HCT116 (cell line): Measurements from ENCODE around the gene MBTD1.

ENCODE experiments used
- EZH2 ChIP-seq: fragments of 200-600 bp; sonication (generic); IDR thresholded peaks from 2 replicates; pipeline ENCODE4 v1.6.1; 2017; ENCODE audit warnings: antibody characterized with exemption, mixed run types
- POLR2A ChIP-seq: IDR thresholded peaks from 2 replicates; pipeline ENCODE4 v1.7.0; 2011; ENCODE audit warnings: borderline replicate concordance; ENCODE audit not compliant: insufficient read depth, insufficient read length; ENCODE audit errors: extremely low read depth
- TCF7L2 ChIP-seq: IDR thresholded peaks from 2 replicates; pipeline ENCODE4 v1.7.0; 2011; ENCODE audit warnings: borderline replicate concordance, inconsistent platforms; ENCODE audit not compliant: insufficient read depth, insufficient read length; ENCODE audit errors: extremely low read depth
- TF ChIP-seq, protein P1 (sequence below), 3 experiments: fragments of 200-600 bp in 1 of 3; sonication (generic) in 1 of 3; IDR thresholded peaks in 2 of 3; conservative IDR thresholded peaks in 1 of 3; 2 replicates each; pipeline ENCODE4 v1.5.1; 2012 to 2017; ENCODE audit warnings: low read depth in 2 of 3, low read length in 2 of 3, antibody characterized with exemption in 1 of 3, borderline replicate concordance in 1 of 3, control low read depth in 1 of 3, mild to moderate bottlenecking in 1 of 3, mixed read lengths in 1 of 3, mixed run types in 1 of 3, moderate library complexity in 1 of 3; ENCODE audit not compliant: insufficient read depth in 1 of 3
- TF ChIP-seq, protein P2 (sequence below): IDR thresholded peaks from 2 replicates; pipeline ENCODE4 v1.6.1; 2011; ENCODE audit warnings: mild to moderate bottlenecking, low read length, moderate library complexity; ENCODE audit not compliant: insufficient replicate concordance; ENCODE audit errors: extremely low read depth

DNA sequence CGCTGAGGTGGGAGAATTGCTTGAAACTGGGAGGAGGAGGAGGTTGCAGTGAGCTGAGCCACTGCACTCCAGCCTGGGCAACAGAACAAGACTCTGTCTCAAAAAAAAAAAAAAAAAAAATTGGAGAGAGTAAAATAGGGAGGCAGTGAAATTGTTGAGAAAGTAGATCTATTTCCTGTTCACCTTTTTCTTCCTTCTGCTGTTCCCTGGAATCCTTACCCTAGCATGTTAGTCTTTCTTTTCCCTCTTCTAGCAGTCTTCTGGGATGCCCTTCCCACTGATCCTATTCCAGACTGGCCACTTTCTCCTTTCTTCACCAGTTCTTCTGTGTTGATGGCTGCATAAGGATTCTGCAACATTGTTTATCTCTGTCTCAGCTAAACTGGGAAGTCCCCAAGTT is 90.5 kb downstream of the MBTD1 start:
- TF ChIP-seq, protein P1, sequence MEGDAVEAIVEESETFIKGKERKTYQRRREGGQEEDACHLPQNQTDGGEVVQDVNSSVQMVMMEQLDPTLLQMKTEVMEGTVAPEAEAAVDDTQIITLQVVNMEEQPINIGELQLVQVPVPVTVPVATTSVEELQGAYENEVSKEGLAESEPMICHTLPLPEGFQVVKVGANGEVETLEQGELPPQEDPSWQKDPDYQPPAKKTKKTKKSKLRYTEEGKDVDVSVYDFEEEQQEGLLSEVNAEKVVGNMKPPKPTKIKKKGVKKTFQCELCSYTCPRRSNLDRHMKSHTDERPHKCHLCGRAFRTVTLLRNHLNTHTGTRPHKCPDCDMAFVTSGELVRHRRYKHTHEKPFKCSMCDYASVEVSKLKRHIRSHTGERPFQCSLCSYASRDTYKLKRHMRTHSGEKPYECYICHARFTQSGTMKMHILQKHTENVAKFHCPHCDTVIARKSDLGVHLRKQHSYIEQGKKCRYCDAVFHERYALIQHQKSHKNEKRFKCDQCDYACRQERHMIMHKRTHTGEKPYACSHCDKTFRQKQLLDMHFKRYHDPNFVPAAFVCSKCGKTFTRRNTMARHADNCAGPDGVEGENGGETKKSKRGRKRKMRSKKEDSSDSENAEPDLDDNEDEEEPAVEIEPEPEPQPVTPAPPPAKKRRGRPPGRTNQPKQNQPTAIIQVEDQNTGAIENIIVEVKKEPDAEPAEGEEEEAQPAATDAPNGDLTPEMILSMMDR (IDR thresholded peaks at IDR 0.05 in 2 of 3, conservative IDR thresholded peaks at IDR 0.05 in 1 of 3; ENCODE audit: borderline replicate concordance in 1 of 3, insufficient read depth in 1 of 3, low read depth in 2 of 3, low read length in 2 of 3) = no peak
- no peak for TF ChIP-seq POLR2A
- TF ChIP-seq EZH2 = no peak
- TF ChIP-seq, protein P2, sequence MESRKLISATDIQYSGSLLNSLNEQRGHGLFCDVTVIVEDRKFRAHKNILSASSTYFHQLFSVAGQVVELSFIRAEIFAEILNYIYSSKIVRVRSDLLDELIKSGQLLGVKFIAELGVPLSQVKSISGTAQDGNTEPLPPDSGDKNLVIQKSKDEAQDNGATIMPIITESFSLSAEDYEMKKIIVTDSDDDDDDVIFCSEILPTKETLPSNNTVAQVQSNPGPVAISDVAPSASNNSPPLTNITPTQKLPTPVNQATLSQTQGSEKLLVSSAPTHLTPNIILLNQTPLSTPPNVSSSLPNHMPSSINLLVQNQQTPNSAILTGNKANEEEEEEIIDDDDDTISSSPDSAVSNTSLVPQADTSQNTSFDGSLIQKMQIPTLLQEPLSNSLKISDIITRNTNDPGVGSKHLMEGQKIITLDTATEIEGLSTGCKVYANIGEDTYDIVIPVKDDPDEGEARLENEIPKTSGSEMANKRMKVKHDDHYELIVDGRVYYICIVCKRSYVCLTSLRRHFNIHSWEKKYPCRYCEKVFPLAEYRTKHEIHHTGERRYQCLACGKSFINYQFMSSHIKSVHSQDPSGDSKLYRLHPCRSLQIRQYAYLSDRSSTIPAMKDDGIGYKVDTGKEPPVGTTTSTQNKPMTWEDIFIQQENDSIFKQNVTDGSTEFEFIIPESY = no peak
- TF ChIP-seq TCF7L2 = no peak
